ENCODE data around the gene SMIM10L2A.
"Not testable (repeated sequence)": the region's sequence is repeated elsewhere in the genome, so short reads cannot be mapped to it uniquely, and the experiment has no call there.

SMIM10L2A gene

GRCh38 chrX:135421932-135422809, at the start of gene SMIM10L2A:
TSS of gene SMIM10L2A (plus strand) at chrX:135421944. CDS start at chrX:135422132, 188 bp downstream.
- DNase-seq: no peak

- no peak for DNase-seq
Measured at GRCh38 chrX:135373357-135373756, 48.4 kb upstream of the SMIM10L2A start.

GRCh38 chrX:135382260-135382659, 39.5 kb upstream of the SMIM10L2A start:
- DNase-seq: no peak

GRCh38 chrX:135383249-135383648, 38.5 kb upstream of the SMIM10L2A start:
- DNase-seq: no peak

GRCh38 chrX:135384161-135384836, 37.4 kb upstream of the SMIM10L2A start:
- no peak for DNase-seq

- DNase-seq: no peak
Measured at GRCh38 chrX:135388841-135389240, 32.9 kb upstream of the SMIM10L2A start.

GRCh38 chrX:135389243-135389642, 32.5 kb upstream of the SMIM10L2A start:
- DNase-seq: no peak

- no peak for DNase-seq
Measured at GRCh38 chrX:135389717-135390116, 32.0 kb upstream of the SMIM10L2A start.

- no peak for DNase-seq
Measured at GRCh38 chrX:135391734-135392133, 30.0 kb upstream of the SMIM10L2A start.

- DNase-seq: peak; percentile 59
Measured at GRCh38 chrX:135393051-135393450, 28.7 kb upstream of the SMIM10L2A start.

GRCh38 chrX:135395064-135395463, 26.7 kb upstream of the SMIM10L2A start:
- no peak for DNase-seq

GRCh38 chrX:135396109-135396508, 25.6 kb upstream of the SMIM10L2A start:
- DNase-seq: no peak

GRCh38 chrX:135396566-135396965, 25.2 kb upstream of the SMIM10L2A start:
- no peak for DNase-seq

- no peak for DNase-seq
Measured at GRCh38 chrX:135397652-135398051, 24.1 kb upstream of the SMIM10L2A start.

- DNase-seq: no peak
Measured at GRCh38 chrX:135403374-135403773, 18.4 kb upstream of the SMIM10L2A start.

- not testable (repeated sequence) for DNase-seq
Measured at GRCh38 chrX:135406428-135406827, 15.3 kb upstream of the SMIM10L2A start.

- no peak for DNase-seq
Measured at GRCh38 chrX:135408794-135409193, 12.9 kb upstream of the SMIM10L2A start.

GRCh38 chrX:135410861-135411627, 10.7 kb upstream of the SMIM10L2A start:
- peak; percentile 15 for DNase-seq

GRCh38 chrX:135411893-135412292, 9.9 kb upstream of the SMIM10L2A start:
- no peak for DNase-seq

GRCh38 chrX:135416546-135416945, 5.2 kb upstream of the SMIM10L2A start:
- DNase-seq: no peak

- DNase-seq: no peak
Measured at GRCh38 chrX:135420831-135421230, 913 bp upstream of the SMIM10L2A start.

GRCh38 chrX:135421537-135421931, 210 bp upstream of the SMIM10L2A start:
- DNase-seq: peak; percentile 72

GRCh38 chrX:135422810-135423168, 1.0 kb downstream of the SMIM10L2A start:
- not testable (repeated sequence) for DNase-seq

Data from inflammatory macrophage treated with lipopolysaccharide for 4 hours (primary cell).